HG02885 (cell line): ENCODE data around the gene LAMA4.
A peak's percentile ranks its signal among the peaks of the same experiment; 100 is the strongest.
"Not testable (repeated sequence)": the region's sequence is repeated elsewhere in the genome, so short reads cannot be mapped to it uniquely, and the experiment has no call there.

Experiments used
- ATAC-seq: cut with Tn5 transposase; IDR thresholded peaks from one replicate; pipeline ENCODE4 v1.9.1; 2021; ENCODE audit warnings: mild to moderate bottlenecking; ENCODE audit not compliant: unreplicated experiment, poor library complexity

The LAMA4 gene

GRCh38 chr6:112216662-112217551 lies 37.5 kb downstream of the LAMA4 start:
- no peak for ATAC-seq

GRCh38 chr6:112215488-112216284 lies 38.7 kb downstream of the LAMA4 start:
- no peak for ATAC-seq

- ATAC-seq: no peak
These were observed 39.6 kb downstream of the LAMA4 start for GRCh38 chr6:112214739-112215269.

GRCh38 chr6:112210852-112211251 lies 43.5 kb downstream of the LAMA4 start:
- no peak for ATAC-seq

GRCh38 chr6:112209131-112209530 lies 45.2 kb downstream of the LAMA4 start:
- ATAC-seq: no peak

- no peak for ATAC-seq
These were observed 46.6 kb downstream of the LAMA4 start for GRCh38 chr6:112207776-112208175.

- ATAC-seq: no peak
These were observed 47.2 kb downstream of the LAMA4 start for GRCh38 chr6:112207131-112207530.

- ATAC-seq: no peak
These were observed 48.3 kb downstream of the LAMA4 start for GRCh38 chr6:112206110-112206458.

- no peak for ATAC-seq
These were observed 48.8 kb downstream of the LAMA4 start for GRCh38 chr6:112205427-112206109.

GRCh38 chr6:112204350-112204706 lies 50.0 kb downstream of the LAMA4 start:
- ATAC-seq: peak; percentile 41

- peak; percentile 68 for ATAC-seq
These were observed 50.6 kb downstream of the LAMA4 start for GRCh38 chr6:112203577-112204349.

GRCh38 chr6:112202639-112203341 lies 51.6 kb downstream of the LAMA4 start:
- peak; percentile 85 for ATAC-seq

GRCh38 chr6:112200185-112200914 lies 54.0 kb downstream of the LAMA4 start:
- ATAC-seq: not testable (repeated sequence)

- no peak for ATAC-seq
These were observed 55.4 kb downstream of the LAMA4 start for GRCh38 chr6:112199001-112199403.

GRCh38 chr6:112198582-112198981 lies 55.8 kb downstream of the LAMA4 start:
- ATAC-seq: no peak

- ATAC-seq: no peak
These were observed 56.7 kb downstream of the LAMA4 start for GRCh38 chr6:112197636-112198035.

- no peak for ATAC-seq
These were observed 58.1 kb downstream of the LAMA4 start for GRCh38 chr6:112196306-112196705.

GRCh38 chr6:112195166-112195565 lies 59.2 kb downstream of the LAMA4 start:
- no peak for ATAC-seq

- ATAC-seq: no peak
These were observed 59.9 kb downstream of the LAMA4 start for GRCh38 chr6:112194511-112194910.
